Mesendoderm (in vitro differentiated cells): ENCODE results near the gene APBA1.
A peak's percentile ranks its signal among the peaks of the same experiment; 100 is the strongest.

Experiments used
- DNase-seq: peaks from one replicate; pipeline ENCODE4 v3.0.0; 2013
- H2AK5ac ChIP-seq: 2 replicates; pipeline ENCODE4 v1.6.1; 2013; ENCODE audit warnings: low read length, inconsistent platforms
- H2BK120ac ChIP-seq: 2 replicates; pipeline ENCODE4 v1.6.1; 2013; ENCODE audit warnings: low read depth, mild to moderate bottlenecking, low read length, moderate library complexity, mixed read lengths
- H2BK15ac ChIP-seq: replicated peaks from 2 replicates; pipeline ENCODE4 v1.6.1; 2013; ENCODE audit warnings: low read depth, mild to moderate bottlenecking, moderate library complexity
- H2BK5ac ChIP-seq: 2 replicates; pipeline ENCODE4 v1.6.1; 2013; ENCODE audit warnings: low read length, inconsistent platforms
- H3K18ac ChIP-seq: 2 replicates; pipeline ENCODE4 v1.6.1; 2013; ENCODE audit warnings: mild to moderate bottlenecking, low read length, mixed read lengths
- H3K23ac ChIP-seq: one replicate; pipeline ENCODE4 v1.6.1; 2013; ENCODE audit warnings: low read length
- H3K27ac ChIP-seq: 2 replicates; pipeline ENCODE4 v1.5.1; 2013; ENCODE audit warnings: low read depth, mild to moderate bottlenecking, inconsistent platforms, low read length, moderate library complexity
- H3K27me3 ChIP-seq: 2 replicates; pipeline ENCODE4 v1.6.1; 2013; ENCODE audit warnings: low read length, control low read depth, mild to moderate bottlenecking, inconsistent platforms; ENCODE audit not compliant: insufficient read depth, poor library complexity
- H3K36me3 ChIP-seq: 2 replicates; pipeline ENCODE4 v1.6.1; 2013; ENCODE audit warnings: low read length, inconsistent platforms; ENCODE audit not compliant: control insufficient read depth, insufficient read depth
- H3K4ac ChIP-seq: one replicate; pipeline ENCODE4 v1.6.1; 2013; ENCODE audit warnings: low read depth, mild to moderate bottlenecking, low read length, moderate library complexity
- H3K4me1 ChIP-seq: 2 replicates; pipeline ENCODE4 v1.6.1; 2013; ENCODE audit warnings: low read depth, low read length, inconsistent platforms; ENCODE audit not compliant: control insufficient read depth
- H3K4me2 ChIP-seq: 2 replicates; pipeline ENCODE4 v1.6.1; 2013; ENCODE audit warnings: low read length
- H3K4me3 ChIP-seq: 2 replicates; pipeline ENCODE4 v1.5.1; 2013; ENCODE audit warnings: mild to moderate bottlenecking, low read length
- H3K56ac ChIP-seq: one replicate; pipeline ENCODE4 v1.6.1; 2013; ENCODE audit warnings: low read length
- H3K79me1 ChIP-seq: 2 replicates; pipeline ENCODE4 v1.6.1; 2013; ENCODE audit warnings: low read length, inconsistent platforms
- H3K79me2 ChIP-seq: 2 replicates; pipeline ENCODE4 v1.6.1; 2013; ENCODE audit warnings: mild to moderate bottlenecking, low read length; ENCODE audit not compliant: control insufficient read depth, insufficient read depth
- H3K9ac ChIP-seq: 2 replicates; pipeline ENCODE4 v1.6.1; 2013; ENCODE audit warnings: low read length, inconsistent platforms
- H4K5ac ChIP-seq: one replicate; pipeline ENCODE4 v1.6.1; 2013; ENCODE audit warnings: low read length
- H4K8ac ChIP-seq: one replicate; pipeline ENCODE4 v1.6.1; 2013; ENCODE audit warnings: low read depth, mild to moderate bottlenecking, control low read depth, low read length, moderate library complexity
- WGBS: extraction: QIAGEN DNeasy Blood & Tissue Kit; methylation state at CpG from one replicate; pipeline ENCODE4 v1.1.7; 2013; ENCODE audit warnings: low lambda C conversion rate, missing lambda C conversion rate; ENCODE audit not compliant: insufficient coverage; ENCODE audit errors: extremely low coverage; 5-methylcytosine and 5-hydroxymethylcytosine counted together

APBA1 gene

DNA sequence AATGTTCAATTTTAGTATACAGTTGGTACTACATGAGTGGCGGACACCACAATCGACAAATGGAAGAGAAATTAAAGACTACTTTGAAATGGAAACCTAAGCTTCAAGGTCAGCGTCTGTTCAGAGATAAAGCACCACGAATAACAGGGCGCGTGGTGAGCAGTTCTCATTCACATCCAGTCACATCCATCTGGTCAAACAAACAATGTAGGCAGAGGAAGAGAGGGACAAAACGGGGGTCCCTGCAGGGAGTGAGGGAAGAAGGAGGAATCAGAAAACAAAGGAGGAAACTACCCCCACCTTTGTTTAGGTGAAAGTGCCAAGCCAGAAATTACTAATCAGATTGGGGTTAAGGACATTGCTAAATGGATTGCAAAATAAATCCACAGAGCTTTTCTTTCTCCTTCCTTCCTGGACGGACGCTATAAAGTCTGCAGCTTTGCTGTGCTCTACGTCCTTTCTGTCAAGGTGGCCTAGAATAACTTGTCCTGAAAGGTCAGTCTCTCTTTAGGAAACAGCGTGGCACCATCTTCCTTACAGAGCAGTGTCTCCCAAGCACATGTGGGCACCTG lies 208.6 kb downstream of the APBA1 start:
- Histone ChIP-seq H2BK120ac (no peak overlapping the region), H4K8ac (no peak overlapping the region), H3K27ac (no peak overlapping the region), H2BK5ac (no peak overlapping the region), H3K27me3 (no peaks in the 10 kb centered on the region), H3K36me3 (no peaks in the 10 kb centered on the region), H4K5ac (no peak overlapping the region), H3K79me1 (no peaks in the 10 kb centered on the region), H3K4ac (no peak overlapping the region), H3K4me1 (no peaks in the 10 kb centered on the region), H3K56ac (peak overlapping the region; percentile 49), H3K4me2 (no peak overlapping the region), H3K18ac (no peak overlapping the region), H3K9ac (no peak overlapping the region), H2AK5ac (no peak overlapping the region), H3K23ac (no peak overlapping the region), H3K4me3 (no peak overlapping the region), H2BK15ac (no peak overlapping the region), H3K79me2 (no peaks in the 10 kb centered on the region)
- no CpG with 5 or more reads among the region's 11 CpGs for WGBS
- DNase-seq: no peak

DNA sequence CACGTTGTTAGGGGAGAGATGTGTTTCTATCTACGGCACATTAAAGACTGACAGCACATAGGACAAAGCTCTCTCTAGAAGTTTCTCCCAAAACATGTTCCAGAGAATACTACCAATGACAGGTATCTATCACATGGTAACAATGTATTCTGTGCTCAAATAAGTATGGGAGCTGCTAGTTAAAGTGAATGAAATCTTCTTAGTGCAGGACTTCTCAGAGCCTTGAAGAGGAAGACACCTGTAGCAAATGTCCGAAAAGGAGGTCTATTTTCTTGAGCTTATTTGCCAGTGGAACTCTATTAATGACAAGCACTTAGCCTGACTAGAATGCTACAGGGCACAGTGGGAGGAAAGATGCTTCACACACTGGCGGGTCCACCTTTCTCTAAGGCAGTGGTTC lies 209.8 kb downstream of the APBA1 start:
- Histone ChIP-seq H3K4me2 (no peak overlapping the region), H2AK5ac (no peak overlapping the region), H3K27ac (no peak overlapping the region), H3K27me3 (no peaks in the 10 kb centered on the region), H3K36me3 (no peaks in the 10 kb centered on the region), H3K4ac (no peak overlapping the region), H3K9ac (no peak overlapping the region), H3K18ac (no peak overlapping the region), H4K8ac (no peak overlapping the region), H3K4me3 (no peak overlapping the region), H3K56ac (no peak overlapping the region), H4K5ac (no peak overlapping the region), H2BK5ac (no peak overlapping the region), H2BK15ac (no peak overlapping the region), H3K79me2 (no peaks in the 10 kb centered on the region), H2BK120ac (no peak overlapping the region), H3K23ac (no peak overlapping the region), H3K79me1 (no peaks in the 10 kb centered on the region), H3K4me1 (no peaks in the 10 kb centered on the region)
- no peak for DNase-seq
- no CpG with 5 or more reads among the region's 4 CpGs for WGBS

DNA sequence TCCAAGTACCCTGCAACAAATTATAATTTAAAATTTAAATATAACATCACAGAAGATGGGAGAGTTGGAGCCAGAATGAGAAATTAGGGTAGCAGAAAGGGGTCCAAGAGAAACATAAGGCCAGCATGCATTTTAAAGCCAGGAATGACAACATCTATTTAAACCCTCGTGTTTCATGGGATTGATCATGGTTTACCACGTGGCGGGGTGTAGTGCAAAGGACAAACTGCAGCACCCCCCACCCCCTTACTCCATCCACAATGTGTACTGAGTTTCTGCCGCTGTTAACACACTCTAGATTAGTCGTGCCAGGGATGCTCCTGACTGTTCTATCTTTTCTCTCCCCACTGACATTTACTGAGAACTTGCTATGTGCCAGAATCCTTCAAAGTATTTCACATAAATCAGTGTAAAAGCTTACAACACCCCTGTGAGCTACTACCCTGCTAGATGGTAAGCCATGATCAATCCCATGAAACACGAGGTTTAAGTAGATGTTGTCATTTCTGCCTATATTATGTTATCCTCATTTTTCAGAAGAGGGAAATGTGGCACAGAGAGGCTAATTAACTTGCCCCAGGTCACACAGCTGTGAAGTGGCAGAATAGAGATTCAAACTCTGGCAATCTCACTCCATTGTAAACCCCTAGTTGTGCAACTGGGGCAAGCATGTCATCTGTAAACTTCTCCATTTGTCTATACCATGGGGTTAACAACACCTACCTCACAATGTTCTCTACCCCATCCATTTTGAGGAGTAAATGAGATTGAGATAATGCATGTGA lies 210.9 kb downstream of the APBA1 start:
- Histone ChIP-seq H4K5ac (no peak overlapping the region), H2BK5ac (no peak overlapping the region), H3K36me3 (no peaks in the 10 kb centered on the region), H2BK120ac (no peak overlapping the region), H3K4me3 (no peak overlapping the region), H4K8ac (no peak overlapping the region), H2BK15ac (no peak overlapping the region), H3K4ac (no peak overlapping the region), H3K9ac (no peak overlapping the region), H3K27ac (no peak overlapping the region), H3K56ac (no peak overlapping the region), H3K79me2 (no peaks in the 10 kb centered on the region), H2AK5ac (no peak overlapping the region), H3K18ac (no peak overlapping the region), H3K79me1 (no peaks in the 10 kb centered on the region), H3K4me2 (no peak overlapping the region), H3K4me1 (no peaks in the 10 kb centered on the region), H3K23ac (no peak overlapping the region), H3K27me3 (no peaks in the 10 kb centered on the region)
- no CpG with 5 or more reads among the region's 6 CpGs for WGBS
- no peak for DNase-seq

GRCh38 chr9:69460012-69460411 lies 212.2 kb downstream of the APBA1 start:
- Histone ChIP-seq H3K27ac (no peak overlapping the region), H2BK15ac (no peak overlapping the region), H3K4me1 (no peaks in the 10 kb centered on the region), H3K4ac (no peak overlapping the region), H3K79me1 (no peaks in the 10 kb centered on the region), H3K23ac (no peak overlapping the region), H3K36me3 (no peaks in the 10 kb centered on the region), H3K79me2 (no peaks in the 10 kb centered on the region), H3K4me2 (no peak overlapping the region), H2AK5ac (no peak overlapping the region), H2BK120ac (no peak overlapping the region), H2BK5ac (no peak overlapping the region), H4K8ac (no peak overlapping the region), H3K27me3 (no peaks in the 10 kb centered on the region), H3K9ac (no peak overlapping the region), H3K56ac (no peak overlapping the region), H3K18ac (no peak overlapping the region), H3K4me3 (no peak overlapping the region), H4K5ac (no peak overlapping the region)
- WGBS: no CpG with 5 or more reads among the region's 5 CpGs
- DNase-seq: no peak

GRCh38 chr9:69458176-69458575 lies 214.0 kb downstream of the APBA1 start:
- Histone ChIP-seq H3K18ac (no peak overlapping the region), H3K4ac (no peak overlapping the region), H3K79me2 (no peaks in the 10 kb centered on the region), H3K79me1 (no peaks in the 10 kb centered on the region), H2BK15ac (no peak overlapping the region), H3K9ac (no peak overlapping the region), H3K36me3 (no peaks in the 10 kb centered on the region), H3K56ac (no peak overlapping the region), H2AK5ac (no peak overlapping the region), H4K5ac (no peak overlapping the region), H2BK120ac (no peak overlapping the region), H2BK5ac (no peak overlapping the region), H3K4me3 (no peak overlapping the region), H3K27me3 (no peaks in the 10 kb centered on the region), H4K8ac (no peak overlapping the region), H3K4me2 (no peak overlapping the region), H3K4me1 (no peaks in the 10 kb centered on the region), H3K23ac (no peak overlapping the region), H3K27ac (no peak overlapping the region)
- WGBS: no CpG with 5 or more reads among the region's 3 CpGs
- DNase-seq: no peak

DNA sequence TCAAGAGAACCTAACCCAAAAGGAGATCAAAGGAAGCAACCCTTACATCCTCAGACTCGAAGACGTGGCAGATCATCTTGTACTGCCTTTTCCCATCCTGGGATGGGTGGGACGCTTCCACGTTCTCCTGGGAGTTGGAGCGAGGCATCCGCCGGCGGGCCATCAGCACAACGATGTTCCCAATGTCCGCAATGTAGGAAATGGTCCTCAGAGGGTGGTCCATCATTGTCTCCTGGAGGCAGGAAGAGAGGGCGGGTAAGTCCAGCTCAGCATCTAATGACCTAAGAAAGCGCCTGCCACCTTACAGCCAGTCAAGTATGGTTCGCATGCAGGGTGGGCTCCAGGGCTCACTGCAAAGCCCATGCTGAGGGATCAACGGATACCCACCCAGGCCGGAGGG lies 216.0 kb downstream of the APBA1 start:
- no peak overlapping the region for H3K4ac ChIP-seq
- H3K27me3 ChIP-seq: no peaks in the 10 kb centered on the region
- no peak overlapping the region for H3K56ac ChIP-seq
- DNase-seq: no peak
- no peak overlapping the region for H4K5ac ChIP-seq
- no CpG with 5 or more reads among the region's 15 CpGs for WGBS
- H3K4me1 ChIP-seq: no peaks in the 10 kb centered on the region
- no peak overlapping the region for H3K4me2 ChIP-seq
- H2BK15ac ChIP-seq: no peak overlapping the region
- no peak overlapping the region for H2BK120ac ChIP-seq
- no peaks in the 10 kb centered on the region for H3K36me3 ChIP-seq
- H3K4me3 ChIP-seq: no peak overlapping the region
- H4K8ac ChIP-seq: no peak overlapping the region
- H3K9ac ChIP-seq: no peak overlapping the region
- H3K18ac ChIP-seq: no peak overlapping the region
- H3K27ac ChIP-seq: no peak overlapping the region
- H3K79me1 ChIP-seq: no peaks in the 10 kb centered on the region
- H2AK5ac ChIP-seq: no peak overlapping the region
- no peaks in the 10 kb centered on the region for H3K79me2 ChIP-seq
- H2BK5ac ChIP-seq: no peak overlapping the region
- H3K23ac ChIP-seq: no peak overlapping the region
